HG02588 (cell line): Measurements from ENCODE around the gene OLFML1.
A peak's percentile ranks its signal among the peaks of the same experiment; 100 is the strongest.

Source experiments
- ATAC-seq: cut with Tn5 transposase; IDR thresholded peaks from one replicate; pipeline ENCODE4 v1.9.1; 2021; ENCODE audit warnings: mild to moderate bottlenecking, moderate library complexity; ENCODE audit not compliant: unreplicated experiment

The OLFML1 gene

GRCh38 chr11:7485186-7486097 is at the start of gene OLFML1:
Gene OLFML1, plus strand, starts transcription at chr11:7485506. Its CDS starts 370 bp downstream, at chr11:7485876.
- ATAC-seq, result no peak

DNA sequence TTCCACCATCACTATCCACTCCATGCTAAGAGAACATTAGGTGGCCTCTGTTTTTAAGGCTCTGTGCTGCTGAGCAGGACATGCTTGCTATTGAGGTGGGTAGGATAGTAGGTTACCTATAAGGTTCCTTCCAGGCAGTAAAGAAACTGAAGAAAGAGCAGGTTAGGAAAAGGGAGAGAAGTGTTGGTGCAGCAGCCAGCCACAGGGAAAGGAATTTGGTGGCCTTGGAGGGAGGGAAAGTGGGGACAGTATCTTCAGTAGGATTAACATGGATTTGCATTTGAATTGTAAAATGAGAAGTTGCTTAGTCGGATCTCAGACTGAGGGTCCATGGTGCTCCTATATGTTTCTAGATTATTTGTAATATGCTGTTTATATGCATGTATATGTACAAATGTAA is 49.2 kb upstream of the OLFML1 start:
- no peak for ATAC-seq

DNA sequence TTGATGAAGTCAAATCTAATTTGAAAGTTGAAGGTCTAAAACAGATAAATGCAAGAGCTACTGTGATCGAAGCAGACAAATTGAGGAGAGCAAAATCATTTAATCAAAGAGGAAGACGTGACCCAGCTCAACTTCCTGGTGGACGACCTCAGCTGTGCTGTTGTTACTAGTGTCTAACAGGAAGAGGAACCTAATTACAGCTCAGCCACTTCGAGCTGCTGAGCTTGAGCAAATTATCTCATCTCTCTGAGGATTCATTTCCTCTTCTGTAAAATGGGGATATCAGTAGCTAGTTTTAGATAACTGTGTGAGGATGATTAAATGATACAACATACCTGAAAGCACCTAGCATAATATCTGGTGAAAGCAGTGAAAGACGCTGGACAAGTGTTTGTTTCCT is 48.6 kb upstream of the OLFML1 start:
- no peak for ATAC-seq

GRCh38 chr11:7437696-7438095 is 47.6 kb upstream of the OLFML1 start:
- no peak for ATAC-seq

- ATAC-seq, result no peak
These were observed 45.5 kb upstream of the OLFML1 start for GRCh38 chr11:7439746-7440320.

- peak; percentile 85 for ATAC-seq
These were observed 42.6 kb upstream of the OLFML1 start for GRCh38 chr11:7442588-7443215.

- no peak for ATAC-seq
These were observed 41.0 kb upstream of the OLFML1 start for GRCh38 chr11:7444091-7444981.

DNA sequence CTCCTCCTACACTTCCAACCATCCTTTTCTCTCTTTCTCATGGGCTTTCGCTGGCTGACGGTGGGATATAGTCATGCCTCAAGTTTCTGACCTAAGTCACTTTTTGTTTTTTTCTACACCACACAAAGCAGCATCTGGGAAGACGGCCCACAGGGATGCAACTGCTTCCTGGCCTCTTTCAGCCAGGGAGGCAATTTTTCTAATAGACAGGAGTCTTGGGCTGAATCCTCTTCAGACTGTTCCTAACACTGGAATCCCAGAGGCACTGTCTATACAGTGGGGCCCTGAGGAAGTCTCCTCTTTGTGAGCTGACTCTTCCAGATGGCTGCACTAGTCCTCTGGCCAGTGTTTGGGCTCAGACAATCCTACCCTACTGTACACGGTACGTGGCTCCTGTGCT is 39.7 kb upstream of the OLFML1 start:
- no peak for ATAC-seq

DNA sequence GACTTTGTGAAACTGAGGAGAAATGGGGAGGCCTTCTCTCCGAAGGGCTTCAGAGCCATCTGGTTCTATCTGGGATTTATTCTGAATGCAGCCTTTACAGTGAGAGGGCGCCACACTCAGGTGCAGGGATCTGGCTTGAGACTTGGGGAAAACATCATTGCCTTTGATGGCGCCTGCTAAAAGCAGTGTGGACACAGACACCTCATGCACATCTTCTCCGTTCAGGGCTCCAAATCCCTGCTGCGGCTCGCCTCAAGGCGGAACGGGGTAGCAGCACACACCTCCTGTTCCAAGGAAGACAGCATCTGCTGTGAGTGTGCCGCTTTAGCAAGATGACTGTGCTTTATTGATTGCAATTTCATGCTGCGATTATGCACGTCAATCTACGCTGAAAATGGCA is 37.1 kb upstream of the OLFML1 start:
- ATAC-seq, result no peak

DNA sequence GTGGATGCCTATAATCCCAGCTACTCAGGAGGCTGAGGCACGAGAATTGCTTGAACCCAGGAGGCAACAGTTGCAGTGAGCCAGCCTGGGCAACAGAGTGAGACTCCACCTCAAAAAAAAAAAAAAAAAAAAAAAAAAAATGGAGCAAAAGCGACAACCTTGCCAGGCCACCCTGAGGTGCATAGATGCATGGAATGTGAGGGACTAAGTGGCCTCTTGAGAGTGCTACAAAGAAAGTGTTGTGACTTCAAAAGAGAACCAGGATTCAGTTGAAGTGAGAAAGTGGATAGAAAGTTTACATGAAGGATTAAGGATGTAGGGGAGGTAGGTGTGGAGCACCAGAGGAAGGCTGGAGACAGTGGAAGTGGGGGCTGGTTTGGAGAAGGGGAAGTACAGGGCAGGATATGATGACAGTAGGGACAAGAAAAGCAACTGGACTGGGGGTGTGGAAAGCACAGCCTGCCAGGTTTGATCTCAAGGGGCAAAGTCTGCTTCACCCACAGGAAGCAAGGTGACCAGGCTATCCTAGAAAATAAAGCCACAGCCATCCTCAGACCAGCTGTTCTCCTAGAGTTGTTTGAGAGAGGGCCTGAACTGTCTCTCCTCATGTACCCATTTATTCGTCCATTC is 36.0 kb upstream of the OLFML1 start:
- no peak for ATAC-seq

DNA sequence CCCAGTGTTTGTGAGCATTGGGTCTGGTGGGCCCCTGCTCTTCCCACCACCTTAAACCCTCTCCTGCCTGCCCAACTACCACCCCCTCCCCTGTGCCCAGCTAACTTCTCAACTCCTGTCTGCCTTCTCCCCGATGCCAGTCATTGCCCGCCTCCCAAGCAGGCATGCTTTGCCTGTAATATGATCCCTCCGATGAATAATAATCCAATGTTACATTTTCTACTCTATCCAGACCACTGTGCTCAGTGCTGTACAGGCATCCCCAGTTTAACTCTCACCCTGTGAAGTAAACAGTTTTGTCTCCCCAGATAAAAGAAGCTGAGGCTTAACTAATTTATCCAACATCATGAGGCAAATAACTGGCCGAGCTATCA is 35.5 kb upstream of the OLFML1 start:
- ATAC-seq, result no peak

- ATAC-seq, result no peak
These were observed 34.5 kb upstream of the OLFML1 start for GRCh38 chr11:7450836-7451235.

GRCh38 chr11:7451520-7451919 is 33.8 kb upstream of the OLFML1 start:
- no peak for ATAC-seq

DNA sequence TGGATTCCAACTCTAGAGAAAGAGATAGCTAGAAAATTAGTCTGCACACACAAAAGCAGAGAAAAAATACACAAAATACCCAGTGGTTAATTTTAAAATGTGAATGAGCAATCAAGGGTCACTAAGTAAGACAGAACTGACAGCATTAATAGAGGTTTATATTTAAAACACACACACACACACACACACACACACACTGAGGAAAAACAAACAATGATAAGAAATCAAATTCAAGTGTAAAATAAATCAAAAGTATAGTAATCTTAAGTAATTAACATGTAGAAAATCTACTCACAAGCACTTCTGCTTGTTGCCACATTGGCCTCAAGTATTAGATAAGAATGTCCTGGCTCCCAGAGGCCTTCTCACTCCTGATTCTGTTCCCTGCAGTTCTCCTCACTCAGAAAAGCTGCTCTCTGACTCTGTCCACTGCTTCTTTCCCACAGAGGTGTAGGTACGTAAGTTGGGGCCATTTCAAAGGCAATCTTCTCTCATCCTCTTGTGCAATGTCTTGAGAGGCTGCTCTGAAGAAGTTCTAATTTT is 33.3 kb upstream of the OLFML1 start:
- ATAC-seq, result no peak

DNA sequence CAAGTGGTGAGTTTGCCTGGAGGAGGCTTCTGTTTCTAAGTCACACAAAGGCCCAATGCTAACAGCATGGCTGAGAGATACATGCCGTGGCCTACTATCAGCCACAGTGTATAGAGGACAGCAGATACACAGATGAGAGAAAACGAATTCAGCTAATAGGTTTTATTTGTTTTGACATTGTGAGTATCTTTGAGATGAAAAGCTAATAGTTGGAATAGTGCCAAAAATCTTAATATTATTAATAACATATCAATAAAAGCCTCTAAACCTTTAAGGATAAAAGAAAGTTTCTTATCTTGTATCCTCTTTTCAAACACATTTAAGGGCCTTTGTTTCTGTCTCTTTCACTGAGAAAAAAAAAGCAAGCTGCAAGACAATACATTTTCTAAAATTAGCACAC is 30.5 kb upstream of the OLFML1 start:
- ATAC-seq, result no peak

DNA sequence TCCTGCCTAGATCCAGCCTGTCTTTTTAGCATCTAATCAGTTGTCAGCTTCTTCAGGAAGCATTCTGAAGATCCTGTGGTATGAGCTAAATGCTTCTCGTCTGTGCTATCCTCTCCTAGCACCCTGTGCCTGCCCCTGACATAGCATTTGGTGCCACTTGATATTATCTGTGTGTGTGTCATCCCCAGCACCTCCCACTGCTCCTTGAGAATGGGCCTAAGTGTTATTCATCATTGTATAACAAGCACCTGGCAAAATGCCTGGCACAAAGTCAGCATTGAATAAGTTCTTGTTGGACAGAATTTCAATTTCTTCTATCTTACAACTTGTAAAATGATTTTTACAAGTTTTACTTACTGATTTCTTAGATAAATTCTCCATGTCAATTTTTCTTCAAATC is 28.1 kb upstream of the OLFML1 start:
- ATAC-seq, result no peak

DNA sequence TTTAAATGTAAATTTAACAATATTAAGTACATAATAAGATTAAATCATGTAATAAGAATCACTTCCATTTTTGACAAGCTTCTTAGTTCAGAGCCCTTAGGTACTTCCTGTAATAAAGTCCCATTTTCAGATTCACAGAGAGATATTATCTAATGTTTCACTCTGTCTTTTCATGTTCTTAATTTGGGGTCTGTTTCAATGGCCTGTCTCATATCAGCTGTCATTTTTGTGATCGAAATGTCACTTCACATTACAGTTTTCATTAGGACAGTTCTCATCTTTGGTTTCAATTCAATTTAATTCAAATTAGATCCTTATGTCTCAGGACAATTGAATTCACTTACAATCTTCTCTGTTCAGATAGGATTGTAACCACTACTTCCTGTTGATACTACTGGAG is 22.6 kb upstream of the OLFML1 start:
- ATAC-seq, result no peak

DNA sequence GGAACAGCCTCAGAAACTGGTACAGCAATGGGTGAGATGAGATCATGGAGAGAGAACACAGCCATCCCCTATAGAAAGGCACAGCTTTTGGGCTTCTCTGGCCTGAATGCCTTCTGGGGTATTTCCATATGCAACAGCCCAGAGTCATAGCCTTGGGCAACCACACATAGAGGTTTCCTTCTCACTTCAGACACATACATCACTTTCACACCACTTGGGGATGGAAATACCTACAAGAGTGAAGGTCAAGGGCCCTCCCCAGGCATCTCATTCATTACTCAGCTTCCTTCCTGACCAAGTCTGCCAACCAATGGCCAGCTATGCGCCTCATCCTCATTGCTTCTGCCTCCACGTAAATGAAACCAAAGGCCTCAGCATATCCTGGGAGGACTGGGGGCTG is 17.7 kb upstream of the OLFML1 start:
- ATAC-seq, result peak; percentile 95

DNA sequence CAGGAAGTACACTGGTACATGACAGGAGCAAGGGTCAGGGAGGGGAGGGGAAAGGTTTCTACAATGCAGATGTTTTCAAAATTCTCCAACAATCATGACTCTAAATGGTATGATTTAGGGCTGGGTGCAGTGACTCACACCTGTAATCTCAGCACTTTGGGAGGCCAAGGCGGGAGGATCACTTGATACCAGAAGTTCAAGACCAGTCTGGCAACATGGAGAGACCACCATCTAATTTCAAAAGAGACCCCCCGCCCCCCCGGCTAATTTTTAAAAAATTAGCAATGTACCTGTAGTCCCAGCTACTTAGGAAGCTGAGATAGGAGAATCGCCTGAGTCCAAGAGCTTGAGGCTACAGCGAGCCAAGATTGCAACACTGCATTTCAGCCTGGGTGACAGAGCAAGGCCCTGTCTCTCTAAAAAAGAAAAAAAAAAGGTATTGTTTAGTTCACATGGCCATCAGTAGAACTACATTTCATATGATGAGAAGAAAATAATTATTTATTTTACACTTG is 15.9 kb upstream of the OLFML1 start:
- ATAC-seq, result no peak

GRCh38 chr11:7471071-7471470 is 14.2 kb upstream of the OLFML1 start:
- no peak for ATAC-seq
